CD4-positive, alpha-beta T cell treated with Interleukin-15 for 1 hour (primary cell): Measurements from ENCODE around the gene TBX1.
A peak's percentile ranks its signal among the peaks of the same experiment; 100 is the strongest.

Source experiments
- DNase-seq: peaks from one replicate; pipeline ENCODE4 v3.0.0-alpha.2; 2020

TBX1 gene

DNA sequence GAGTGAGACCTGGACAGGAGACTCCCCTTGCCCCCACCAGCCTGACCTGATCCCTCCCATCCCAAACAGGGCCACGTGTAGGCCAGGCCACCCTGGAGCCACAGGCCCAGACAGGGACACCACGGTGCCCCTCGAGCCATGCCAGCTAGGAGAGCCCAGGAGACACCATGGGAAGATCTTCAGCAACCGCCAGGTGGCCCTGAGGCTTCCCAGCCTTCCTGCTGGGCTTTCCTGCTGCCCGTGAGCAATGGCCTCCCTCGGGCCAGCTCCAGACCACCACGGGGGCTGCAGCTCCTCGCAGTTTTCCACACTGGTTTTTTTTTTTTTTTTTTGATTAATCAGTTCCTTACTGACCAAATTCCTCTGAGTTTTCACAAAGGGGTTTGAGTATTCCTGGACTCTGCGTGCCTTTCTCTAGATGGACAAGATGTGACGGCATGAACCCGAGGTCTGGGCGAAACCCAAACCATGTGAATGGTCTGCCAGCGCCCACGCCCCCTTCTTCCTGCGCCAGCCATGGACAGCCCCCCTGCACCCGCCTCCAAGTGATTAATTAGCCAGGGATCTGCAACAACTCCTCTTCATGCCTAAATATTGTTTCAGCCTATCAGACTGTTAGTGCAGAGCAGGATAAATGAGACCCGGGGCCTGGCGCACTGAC is 40.9 kb downstream of the TBX1 start:
- DNase-seq: no peak

- no peak for DNase-seq
These were observed 41.7 kb downstream of the TBX1 start for GRCh38 chr22:19802001-19802893.

GRCh38 chr22:19802894-19803735 is 42.5 kb downstream of the TBX1 start:
- no peak for DNase-seq

- DNase-seq: no peak
These were observed 43.2 kb downstream of the TBX1 start for GRCh38 chr22:19803736-19804267.

GRCh38 chr22:19805821-19806212 is 45.2 kb downstream of the TBX1 start:
- no peak for DNase-seq

- DNase-seq: no peak
These were observed 45.9 kb downstream of the TBX1 start for GRCh38 chr22:19806213-19807160.

- no peak for DNase-seq
These were observed 46.8 kb downstream of the TBX1 start for GRCh38 chr22:19807161-19807913.

GRCh38 chr22:19807914-19808872 is 47.6 kb downstream of the TBX1 start:
- DNase-seq: no peak

GRCh38 chr22:19808873-19809478 is 48.4 kb downstream of the TBX1 start:
- peak; percentile 2 for DNase-seq

DNA sequence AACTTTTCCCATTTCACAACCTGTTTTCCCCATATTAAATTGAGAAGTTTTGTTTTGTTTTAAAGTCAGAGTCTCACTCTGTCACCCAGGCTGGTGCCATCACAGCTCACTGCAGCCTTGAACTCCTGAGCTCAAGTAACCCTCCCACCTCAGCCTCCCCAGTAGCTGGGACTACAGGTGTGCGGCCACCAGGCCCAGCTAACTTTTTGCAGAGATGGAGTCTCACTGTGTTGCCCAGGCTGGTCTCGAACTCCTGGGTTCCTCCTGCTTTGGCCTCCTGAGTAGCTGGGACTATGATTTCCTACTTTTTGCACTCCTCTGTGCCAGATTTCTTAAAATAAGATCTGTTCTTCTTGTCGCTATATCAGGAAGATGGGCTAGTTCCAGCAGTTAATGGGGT is 49.2 kb downstream of the TBX1 start:
- DNase-seq: peak; percentile 3

DNA sequence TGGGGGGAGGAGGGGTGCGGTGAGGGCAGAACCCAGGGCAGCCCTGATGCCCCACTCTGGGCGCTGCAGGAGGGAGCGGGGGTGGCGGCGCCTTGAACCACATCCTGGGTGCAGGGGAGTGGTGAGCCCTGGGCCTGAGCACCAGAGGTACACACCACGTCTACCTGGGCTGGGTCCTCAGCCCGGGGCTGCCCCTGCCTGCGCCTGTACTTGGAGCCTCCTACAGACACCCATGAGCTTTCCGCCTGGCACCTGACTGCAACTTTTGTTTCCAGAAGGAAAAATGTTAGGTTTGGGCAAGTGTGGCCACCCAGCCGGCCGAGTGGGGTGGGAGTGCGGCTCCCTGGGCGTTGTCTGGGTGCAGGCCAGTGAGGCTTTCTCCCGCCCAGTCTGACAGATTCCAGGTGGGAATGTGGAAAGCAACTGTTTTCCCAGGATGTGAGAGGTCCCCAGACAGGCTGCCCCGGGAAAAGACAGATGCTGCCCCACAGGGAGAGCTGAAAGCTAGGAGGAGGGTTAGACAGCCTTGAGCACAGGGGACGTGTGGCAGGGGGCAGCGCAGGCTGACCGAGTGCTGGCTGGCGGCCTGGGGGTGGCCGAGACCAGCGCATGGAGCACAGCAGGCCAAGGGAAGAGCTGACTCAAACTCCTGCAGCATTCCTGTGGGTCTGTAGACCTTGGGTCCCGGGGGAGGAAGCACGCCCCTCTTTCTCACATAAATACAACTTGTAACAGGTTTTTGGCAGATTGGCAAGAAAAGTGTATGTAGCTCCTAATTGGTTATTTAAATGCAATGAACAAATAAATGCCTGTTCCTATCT is 50.0 kb downstream of the TBX1 start:
- DNase-seq: peak; percentile 5

GRCh38 chr22:19811211-19811621 is 50.6 kb downstream of the TBX1 start:
- DNase-seq: peak; percentile 13

- DNase-seq: peak; percentile 14
These were observed 51.5 kb downstream of the TBX1 start for GRCh38 chr22:19811811-19812771.

DNA sequence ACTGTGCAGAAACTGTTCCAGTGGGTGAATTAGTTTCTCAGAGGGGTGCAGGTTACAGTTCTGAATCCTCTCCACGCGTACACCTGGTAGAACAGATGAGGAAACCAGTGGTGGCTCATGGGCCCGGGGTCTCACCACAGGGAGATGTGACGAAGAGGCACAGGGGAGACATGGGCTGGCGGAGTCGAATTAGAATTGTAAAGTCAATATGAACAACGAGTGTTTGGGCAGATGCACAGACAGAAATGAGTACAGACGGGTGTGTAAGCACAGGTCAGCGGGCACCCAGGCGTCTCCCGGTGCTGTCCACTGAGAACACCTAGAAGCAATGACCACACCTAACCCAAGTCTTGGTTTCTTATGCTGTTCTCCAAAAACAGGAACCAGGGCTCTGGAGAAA is 52.3 kb downstream of the TBX1 start:
- no peak for DNase-seq

DNA sequence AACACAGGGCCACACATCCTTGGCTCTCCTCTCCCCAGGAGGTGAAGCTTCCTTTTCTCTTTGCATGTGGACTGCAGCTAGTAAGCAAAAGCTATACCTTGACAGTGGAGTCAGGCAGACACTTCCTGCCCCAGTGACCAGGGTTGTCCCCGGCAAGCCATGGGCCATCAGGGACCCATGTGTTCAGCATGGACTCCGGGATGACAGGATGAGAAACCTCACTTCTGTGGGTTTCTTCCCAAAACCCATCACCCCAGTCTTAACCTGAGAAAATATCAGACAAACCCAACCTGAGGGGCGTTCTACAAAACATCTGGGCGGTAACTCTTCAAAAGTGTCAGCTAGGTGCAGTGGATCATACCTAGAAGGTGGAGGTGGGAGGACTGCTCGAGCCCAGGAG is 53.9 kb downstream of the TBX1 start:
- DNase-seq: no peak

GRCh38 chr22:19815093-19815822 is 54.7 kb downstream of the TBX1 start:
- DNase-seq: peak; percentile 10
